HCT116 (cell line): ENCODE data around the gene NACC2. TPM values are rescaled to one million over a fixed set of nuclear protein-coding genes. Genes with fewer than 3 reads are reported as not detected.

Experiments
- ATAC-seq: fragments of 200-7000 bp; cut with Tn5 transposase; 2 replicates; pipeline ENCODE4 v1.9.1; 2020; ENCODE audit warnings: mild to moderate bottlenecking, moderate library complexity
- BruUV-seq: library from RNA; stranded (reverse); fragments of 400-500 nt; replicated peaks from 2 replicates; lab custom pipeline; 2021; lab: Mats Ljungman, UMichigan
- CTCF ChIA-PET: fragments of 300-600 bp; sonication (Branson Sonifier 250); formaldehyde crosslinking; loops from one replicate; lab custom pipeline; 2021; ENCODE audit warnings: antibody characterized with exemption; lab: Charles Lee
- POLR2A ChIA-PET: fragments of 300-600, 350-600 bp; sonication (Branson Sonifier 250); formaldehyde crosslinking; loops from one replicate; lab custom pipeline; 2021; ENCODE audit warnings: antibody characterized with exemption; lab: Charles Lee
- RAD21 ChIA-PET, 2 experiments: fragments of 300-600 bp; sonication (Branson Sonifier 250); formaldehyde crosslinking; loops; one replicate each; lab custom pipeline; 2023; ENCODE audit warnings: low total read pairs in 2 of 2; ENCODE audit not compliant: uncharacterized antibody in 2 of 2, unreplicated experiment in 2 of 2, low non-redundant PET in 1 of 2; lab: Charles Lee
- DNase-seq: peaks from one replicate; pipeline ENCODE4 v3.0.0-alpha.2; 2010; ENCODE audit warnings: low read depth, low spot score
- H2AFZ ChIP-seq: fragments of 200-600 bp; shearing (Covaris generic), sonication (generic); 2 replicates; pipeline ENCODE4 v1.6.1; 2017; ENCODE audit warnings: low read depth, mixed run types, mixed read lengths, antibody characterized with exemption, low read length; ENCODE audit not compliant: poor library complexity, severe bottlenecking
- H3K27ac ChIP-seq: 2 replicates; pipeline ENCODE4 v1.5.1; 2012; ENCODE audit warnings: low read depth, low read length
- H3K27me3 ChIP-seq: fragments of 200-600 bp; sonication (generic); 2 replicates; pipeline ENCODE4 v1.6.1; 2016; ENCODE audit warnings: mixed run types, low read length, mixed read lengths; ENCODE audit not compliant: insufficient read depth
- H3K36me3 ChIP-seq, 2 experiments: fragments of 200-500 bp in 1 of 2; fragments of 200-600 bp in 1 of 2; sonication (Bioruptor generic) in 1 of 2; sonication (generic) in 1 of 2; 2 replicates each; pipeline versions ENCODE4 v1.5.1 to v1.6.1; 2014 to 2016; ENCODE audit warnings: low read length in 2 of 2, inconsistent platforms in 1 of 2, mixed read lengths in 1 of 2, mixed run types in 1 of 2; ENCODE audit not compliant: insufficient read depth in 2 of 2, control insufficient read depth in 1 of 2
- H3K4me1 ChIP-seq, 2 experiments: fragments of 200-600 bp in 1 of 2; sonication (generic) in 1 of 2; 2 replicates each; pipeline versions ENCODE4 v1.5.1 to v1.6.1; 2012 to 2017; ENCODE audit warnings: low read length in 2 of 2, inconsistent platforms in 1 of 2, mild to moderate bottlenecking in 1 of 2, mixed read lengths in 1 of 2, mixed run types in 1 of 2, moderate library complexity in 1 of 2; ENCODE audit not compliant: insufficient read depth in 2 of 2, control insufficient read depth in 1 of 2
- H3K4me2 ChIP-seq: fragments of 200-600 bp; sonication (generic); 2 replicates; pipeline ENCODE4 v1.6.1; 2017; ENCODE audit warnings: mixed run types, low read length, mixed read lengths
- H3K4me3 ChIP-seq, 2 experiments: fragments of 200-600 bp in 1 of 2; sonication (generic) in 1 of 2; replicated peaks in 1 of 2; 2 replicates each; pipeline ENCODE4 v1.5.1; 2011 to 2016; ENCODE audit warnings: low read length in 2 of 2, control low read depth in 1 of 2, low read depth in 1 of 2, mild to moderate bottlenecking in 1 of 2, mixed read lengths in 1 of 2, mixed run types in 1 of 2
- H3K79me2 ChIP-seq: fragments of 200-600 bp; sonication (generic); 2 replicates; pipeline ENCODE4 v1.6.1; 2017; ENCODE audit warnings: mild to moderate bottlenecking, mixed run types, low read length, moderate library complexity, mixed read lengths; ENCODE audit not compliant: insufficient read depth
- H3K9ac ChIP-seq: fragments of 200-600 bp; sonication (generic); 2 replicates; pipeline ENCODE4 v1.6.1; 2016; ENCODE audit warnings: low read length, mixed read lengths
- H3K9me2 ChIP-seq: fragments of 200-600 bp; sonication (generic), shearing (Covaris generic); 2 replicates; pipeline ENCODE4 v1.6.1; 2017; ENCODE audit warnings: mixed run types, mild to moderate bottlenecking, moderate library complexity; ENCODE audit not compliant: insufficient read depth
- H3K9me3 ChIP-seq, 2 experiments: fragments of 200-500 bp in 1 of 2; fragments of 200-600 bp in 1 of 2; sonication (Bioruptor generic) in 1 of 2; sonication (generic) in 1 of 2; 2 replicates each; pipeline ENCODE4 v1.6.1; 2014 to 2017; ENCODE audit warnings: low read length in 2 of 2, mixed read lengths in 2 of 2, inconsistent platforms in 1 of 2, low read depth in 1 of 2, mild to moderate bottlenecking in 1 of 2, mixed run types in 1 of 2, moderate library complexity in 1 of 2; ENCODE audit not compliant: control insufficient read depth in 1 of 2, insufficient read depth in 1 of 2
- H4K20me1 ChIP-seq: fragments of 200-600 bp; sonication (generic), shearing (Covaris generic); 2 replicates; pipeline ENCODE4 v1.6.1; 2017; ENCODE audit warnings: mixed run types, mild to moderate bottlenecking, moderate library complexity; ENCODE audit not compliant: insufficient read depth
- CBX3 ChIP-seq: IDR thresholded peaks from 2 replicates; pipeline ENCODE4 v1.6.1; 2012; ENCODE audit warnings: low read depth
- CEBPB ChIP-seq: IDR thresholded peaks from 2 replicates; pipeline ENCODE4 v1.6.1; 2012; ENCODE audit warnings: low read depth
- CTCF ChIP-seq, 3 experiments: fragments of 200-600 bp in 1 of 3; sonication (generic) in 1 of 3; IDR thresholded peaks in 2 of 3; conservative IDR thresholded peaks in 1 of 3; 2 replicates each; pipeline ENCODE4 v1.5.1; 2012 to 2017; ENCODE audit warnings: low read depth in 2 of 3, low read length in 2 of 3, antibody characterized with exemption in 1 of 3, borderline replicate concordance in 1 of 3, control low read depth in 1 of 3, mild to moderate bottlenecking in 1 of 3, mixed read lengths in 1 of 3, mixed run types in 1 of 3, moderate library complexity in 1 of 3; ENCODE audit not compliant: insufficient read depth in 1 of 3
- EGR1 ChIP-seq: IDR thresholded peaks from 2 replicates; pipeline ENCODE4 v1.6.1; 2012; ENCODE audit warnings: low read depth
- ELF1 ChIP-seq: IDR thresholded peaks from 2 replicates; pipeline ENCODE4 v1.6.1; 2012; ENCODE audit warnings: low read depth, borderline replicate concordance
- EZH2 ChIP-seq: fragments of 200-600 bp; sonication (generic); IDR thresholded peaks from 2 replicates; pipeline ENCODE4 v1.6.1; 2017; ENCODE audit warnings: antibody characterized with exemption, mixed run types
- SIN3A ChIP-seq: IDR thresholded peaks from 2 replicates; pipeline ENCODE4 v1.6.1; 2012; ENCODE audit warnings: low read depth
- SP1 ChIP-seq: IDR thresholded peaks from 2 replicates; pipeline ENCODE4 v1.6.1; 2012; ENCODE audit warnings: low read depth
- TCF7L2 ChIP-seq: IDR thresholded peaks from 2 replicates; pipeline ENCODE4 v1.7.0; 2011; ENCODE audit warnings: borderline replicate concordance, inconsistent platforms; ENCODE audit not compliant: insufficient read depth, insufficient read length; ENCODE audit errors: extremely low read depth
- ZBTB33 ChIP-seq: IDR thresholded peaks from 2 replicates; pipeline ENCODE4 v1.6.1; 2011; ENCODE audit warnings: mild to moderate bottlenecking, low read length, moderate library complexity; ENCODE audit not compliant: insufficient replicate concordance; ENCODE audit errors: extremely low read depth
- ZFX ChIP-seq: fragments of 450-650 bp; IDR thresholded peaks from 2 replicates; pipeline ENCODE4 v1.6.1; 2017
- intact Hi-C: fragments of 100-400 bp; cut with micrococcal nuclease; formaldehyde crosslinking; loops from 2 replicates; pipeline ENCODE4 v1.10.0; 2022
- total RNA-seq: library from RNA; stranded (reverse); gene quantifications from one replicate; pipeline ENCODE4 v1.2.1, GENCODE V29; 2021; ENCODE audit not compliant: unreplicated experiment
- TF ChIP-seq, protein P1 (sequence below): IDR thresholded peaks from 2 replicates; pipeline ENCODE4 v1.6.1; 2012

NACC2 gene
- total RNA-seq, 1 experiment from 2014 or later = 27.8 TPM

DNA sequence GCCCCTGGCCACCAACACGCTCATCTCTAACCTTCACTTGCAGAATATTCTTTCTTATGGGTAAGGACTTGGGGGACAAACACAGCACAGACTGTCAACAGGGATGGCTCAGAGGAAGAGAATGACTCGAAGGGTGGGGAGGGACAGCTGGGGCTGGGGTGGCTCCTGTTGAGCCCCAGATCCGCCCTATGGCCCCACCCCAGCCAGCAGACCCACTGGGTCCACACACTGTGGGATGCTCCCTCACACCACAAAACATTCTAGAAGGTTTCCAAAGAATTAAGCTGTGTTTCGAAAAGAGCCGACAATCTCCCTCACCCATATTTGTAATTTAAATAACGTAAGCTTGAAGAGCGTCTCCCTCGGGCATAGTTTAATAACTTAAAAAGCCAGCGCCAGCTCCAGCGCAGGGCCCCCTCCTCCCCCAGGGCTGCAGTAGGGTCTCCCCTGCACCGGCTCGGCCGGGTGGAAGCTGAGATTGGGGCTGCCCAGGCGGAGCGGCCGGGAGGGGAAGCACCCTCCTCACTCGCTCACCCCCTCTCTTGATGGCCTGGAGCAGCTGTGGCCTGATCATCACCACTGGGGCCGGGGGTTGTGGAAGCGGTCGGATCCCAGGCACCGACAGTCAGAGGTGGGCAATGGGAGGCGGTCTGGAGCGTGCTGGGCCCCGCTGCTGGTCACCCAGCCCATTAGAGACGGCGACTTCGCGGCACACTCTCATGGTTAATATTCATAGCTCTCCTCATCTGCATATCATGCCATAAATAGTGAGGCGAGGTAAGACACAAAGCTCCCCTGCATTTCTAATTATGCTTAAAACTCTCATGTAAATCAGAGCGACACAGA is 37.6 kb downstream of the NACC2 start (continued):
- TF ChIP-seq, protein P1, sequence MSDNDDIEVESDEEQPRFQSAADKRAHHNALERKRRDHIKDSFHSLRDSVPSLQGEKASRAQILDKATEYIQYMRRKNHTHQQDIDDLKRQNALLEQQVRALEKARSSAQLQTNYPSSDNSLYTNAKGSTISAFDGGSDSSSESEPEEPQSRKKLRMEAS = no peak
- TF ChIP-seq ZFX = no peak
- no peak for TF ChIP-seq CEBPB

DNA sequence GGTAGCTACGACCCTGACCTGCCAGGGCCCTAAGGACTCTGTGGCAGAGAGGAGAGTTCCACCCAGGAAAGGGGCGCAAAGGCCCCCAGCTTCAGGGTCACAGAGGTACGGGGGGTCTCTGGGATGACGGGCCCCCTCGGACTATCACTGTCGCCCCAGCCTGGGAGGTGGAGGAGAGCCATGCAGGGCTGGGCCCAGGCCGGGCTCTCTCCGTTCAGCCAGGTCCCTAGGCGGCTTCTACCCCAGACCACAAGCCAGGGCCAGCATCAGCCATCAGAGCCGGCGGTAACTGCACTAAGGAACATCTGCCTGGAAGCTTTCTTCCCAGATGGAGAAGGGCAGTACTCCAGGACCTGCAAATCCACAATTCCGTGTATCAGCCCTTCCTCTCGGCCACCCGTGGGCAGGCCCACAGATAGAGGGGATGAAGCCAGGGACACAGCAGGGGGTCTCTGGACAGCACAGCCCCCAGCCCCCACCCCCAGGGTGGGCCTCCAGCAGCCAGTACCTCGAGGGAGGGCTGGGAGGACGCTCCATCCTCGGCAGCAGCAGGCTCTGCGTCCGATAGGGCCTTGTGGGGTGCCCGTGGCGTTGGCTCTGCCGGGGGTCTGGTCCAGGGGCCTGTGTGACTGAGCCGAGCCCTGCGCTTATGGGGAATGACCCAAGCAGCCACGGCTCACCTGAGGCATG is 38.4 kb downstream of the NACC2 start:
- Histone ChIP-seq H3K4me3 (no peak overlapping the region), H3K9me3 (no peaks in the 10 kb centered on the region), H3K27ac (no peak overlapping the region), H3K4me2 (no peak overlapping the region), H3K9ac (no peak overlapping the region), H3K36me3 (no peaks in the 10 kb centered on the region), H4K20me1 (no peaks in the 10 kb centered on the region), H3K4me1 (peaks cover 41 to 53% of the 10 kb centered on the region in 2 experiments), H3K27me3 (no peaks in the 10 kb centered on the region), H3K79me2 (peaks cover 77% of the 10 kb centered on the region), H2AFZ (no peak overlapping the region), H3K9me2 (no peaks in the 10 kb centered on the region)
- no peak for DNase-seq
- ChIA-PET RAD21 (no interaction called here), POLR2A (no interaction called here), CTCF (no interaction called here)
- intact Hi-C loops = no loop called here
- TF ChIP-seq SP1 (no peak), ZBTB33 (no peak), ELF1 (no peak), CTCF (IDR thresholded peaks at IDR 0.05 in 2 of 3, conservative IDR thresholded peaks at IDR 0.05 in 1 of 3; ENCODE audit: borderline replicate concordance in 1 of 3, insufficient read depth in 1 of 3, low read depth in 2 of 3, low read length in 2 of 3) (no peak), TCF7L2 (no peak), CBX3 (no peak), EGR1 (no peak), SIN3A (no peak), EZH2 (no peak)
- no TSS peak for BruUV-seq
- ATAC-seq = no peak
